ENCODE measurements around the gene ZNF552.
A peak's percentile ranks its signal among the peaks of the same experiment; 100 is the strongest.

Gene ZNF552

DNA sequence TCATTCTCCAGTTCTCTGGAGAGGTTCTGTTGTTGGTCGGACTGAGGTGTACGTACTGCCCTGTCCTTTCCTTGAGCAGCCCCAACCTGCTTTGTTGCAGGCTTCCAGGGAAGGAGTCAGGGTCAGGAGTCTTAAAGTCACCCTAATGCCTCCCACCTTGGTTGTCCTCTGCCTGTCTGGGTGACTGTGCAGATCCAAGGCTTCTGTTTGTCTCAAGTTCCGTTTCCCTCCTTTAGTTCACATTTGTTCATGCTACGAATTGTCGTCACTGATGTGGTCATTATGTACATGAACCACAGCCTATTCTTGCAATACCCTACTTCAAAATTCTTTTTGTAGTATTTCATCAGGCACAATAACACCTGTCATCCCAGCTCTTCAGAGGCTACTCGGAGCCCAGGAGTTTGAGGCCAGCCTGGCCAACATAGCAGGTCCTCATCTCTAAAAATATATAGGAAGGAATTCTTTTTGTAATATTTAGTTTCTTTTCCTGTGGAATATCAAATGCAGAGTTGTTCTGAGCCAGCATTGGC lies 37.9 kb downstream of the ZNF552 start:
- DNase-seq (ENCODE audit: low read depth): no peak

DNA sequence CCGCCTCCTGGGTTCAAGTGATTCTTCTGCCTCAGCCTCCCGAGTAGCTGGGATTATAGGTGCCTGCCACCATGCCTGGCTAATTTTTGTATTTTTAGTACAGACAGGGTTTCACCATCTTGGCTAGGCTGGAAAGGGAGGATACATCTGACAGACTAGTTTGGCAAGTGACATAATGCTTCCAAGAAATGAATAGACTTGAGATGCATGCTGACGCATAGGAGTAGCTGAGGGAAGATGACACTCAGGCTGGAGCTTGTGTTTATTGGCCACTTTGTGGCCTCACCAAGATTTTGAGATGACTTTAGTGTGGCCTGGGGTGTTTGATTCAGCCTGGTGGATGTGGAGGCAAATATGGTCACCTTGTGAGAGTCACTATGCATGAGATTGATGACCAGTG lies 41.2 kb downstream of the ZNF552 start:
- no peak for DNase-seq (ENCODE audit: low read depth)

DNA sequence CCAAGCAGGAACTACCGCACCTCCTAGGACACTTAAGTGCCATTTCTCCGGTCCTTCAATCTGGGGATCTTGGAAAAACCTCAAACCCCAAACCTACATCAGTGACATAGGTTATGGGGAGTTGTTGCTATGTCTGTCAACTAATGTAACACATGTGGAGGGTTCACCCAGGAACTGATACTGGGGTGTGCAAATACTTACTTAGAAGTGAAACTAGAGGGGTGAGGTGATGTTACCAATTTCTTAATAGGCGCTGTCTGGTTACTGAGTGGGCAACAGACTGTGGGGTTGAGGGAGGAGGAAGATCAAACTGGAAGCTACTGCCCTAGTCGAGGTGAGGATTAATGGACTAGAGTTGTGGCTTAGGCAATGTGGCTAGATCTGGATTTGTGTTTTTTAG lies 43.3 kb downstream of the ZNF552 start:
- no peak for DNase-seq (ENCODE audit: low read depth)

DNA sequence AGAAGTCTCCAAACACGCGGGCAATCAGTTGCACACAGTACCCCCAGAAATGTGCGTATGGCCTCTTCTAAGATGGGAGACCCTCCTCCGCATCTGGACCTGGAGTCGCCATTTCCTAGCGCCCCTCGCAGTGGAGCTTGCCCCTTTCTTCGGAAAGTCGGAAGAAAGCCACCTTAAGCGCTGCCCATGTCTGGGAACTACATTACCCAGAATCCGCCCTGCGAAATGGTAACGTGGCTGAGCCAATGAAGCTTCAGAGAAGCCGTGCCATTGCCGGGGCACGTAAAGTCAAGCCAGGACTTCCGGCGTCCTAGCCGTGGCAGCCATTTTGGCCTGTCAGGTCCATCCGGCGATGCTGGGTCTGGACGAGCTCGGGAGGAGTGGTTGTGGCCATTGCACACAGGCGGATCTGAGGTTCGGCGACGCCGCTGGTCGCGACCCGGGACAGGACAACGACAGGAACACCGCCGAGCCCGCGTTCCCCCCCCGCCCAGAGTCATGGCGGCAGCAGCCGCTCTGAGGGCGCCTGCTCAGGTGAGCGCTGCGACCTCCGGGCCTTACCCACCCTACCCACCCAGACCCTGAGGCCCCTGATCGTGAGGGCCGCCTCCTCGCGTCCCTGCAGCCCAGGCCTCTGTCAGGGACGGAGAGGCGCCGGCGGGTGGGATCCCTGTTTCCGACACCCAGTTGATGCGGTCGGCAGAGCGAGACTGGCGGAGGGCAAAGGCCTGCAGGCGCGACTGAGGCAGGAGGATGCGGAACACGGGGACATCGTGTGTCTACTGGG lies 45.2 kb downstream of the ZNF552 start, which contains the start of gene ZNF586:
Gene ZNF586 (plus strand): TSS at position 332 of the 787 bp plus-strand sequence. CDS start 167 bp downstream, at position 499.
- DNase-seq (ENCODE audit: low read depth): peak; percentile 77

- DNase-seq (ENCODE audit: low read depth): no peak
Observed at GRCh38 chr19:57759096-57759495, 55.6 kb downstream of the ZNF552 start.

- no peak for DNase-seq (ENCODE audit: low read depth)
Observed at GRCh38 chr19:57757941-57758340, 56.8 kb downstream of the ZNF552 start.
